Hepatocyte (in vitro differentiated cells): Measurements from ENCODE around the gene OLA1.

Experiments
- EZH2phosphoT487 ChIP-seq: fragments of 200-600 bp; sonication (generic); IDR thresholded peaks from one replicate; pipeline ENCODE4 v1.6.1; 2018; ENCODE audit warnings: antibody characterized with exemption, mild to moderate bottlenecking, low read depth, moderate library complexity; ENCODE audit not compliant: unreplicated experiment, severe bottlenecking
- TF ChIP-seq, protein P1 (sequence below): fragments of 200-600 bp; sonication (generic); IDR thresholded peaks from 2 replicates; pipeline ENCODE4 v1.5.1; 2016; ENCODE audit warnings: antibody characterized with exemption, mild to moderate bottlenecking; ENCODE audit not compliant: poor library complexity

DNA sequence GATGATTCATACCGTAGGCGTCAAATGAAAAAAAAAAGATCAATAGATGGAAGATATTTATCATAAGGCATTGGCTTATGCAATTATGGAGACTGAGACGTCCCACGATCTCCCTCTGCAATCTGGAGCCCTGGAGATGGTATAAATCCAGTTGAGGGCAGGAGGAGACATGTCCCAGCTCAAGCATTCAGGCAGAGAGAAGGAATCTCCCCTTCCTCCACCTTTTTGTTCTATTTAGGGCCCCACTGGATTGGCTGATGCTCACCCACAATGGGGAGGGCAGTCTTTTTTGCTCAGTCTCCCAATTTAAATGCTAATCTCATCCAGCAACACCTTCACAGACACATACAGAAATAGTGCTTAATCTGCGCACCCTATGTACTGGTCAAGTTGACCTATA is 18.0 kb upstream of the OLA1 start:
- no peak for TF ChIP-seq EZH2phosphoT487
- TF ChIP-seq, protein P1, sequence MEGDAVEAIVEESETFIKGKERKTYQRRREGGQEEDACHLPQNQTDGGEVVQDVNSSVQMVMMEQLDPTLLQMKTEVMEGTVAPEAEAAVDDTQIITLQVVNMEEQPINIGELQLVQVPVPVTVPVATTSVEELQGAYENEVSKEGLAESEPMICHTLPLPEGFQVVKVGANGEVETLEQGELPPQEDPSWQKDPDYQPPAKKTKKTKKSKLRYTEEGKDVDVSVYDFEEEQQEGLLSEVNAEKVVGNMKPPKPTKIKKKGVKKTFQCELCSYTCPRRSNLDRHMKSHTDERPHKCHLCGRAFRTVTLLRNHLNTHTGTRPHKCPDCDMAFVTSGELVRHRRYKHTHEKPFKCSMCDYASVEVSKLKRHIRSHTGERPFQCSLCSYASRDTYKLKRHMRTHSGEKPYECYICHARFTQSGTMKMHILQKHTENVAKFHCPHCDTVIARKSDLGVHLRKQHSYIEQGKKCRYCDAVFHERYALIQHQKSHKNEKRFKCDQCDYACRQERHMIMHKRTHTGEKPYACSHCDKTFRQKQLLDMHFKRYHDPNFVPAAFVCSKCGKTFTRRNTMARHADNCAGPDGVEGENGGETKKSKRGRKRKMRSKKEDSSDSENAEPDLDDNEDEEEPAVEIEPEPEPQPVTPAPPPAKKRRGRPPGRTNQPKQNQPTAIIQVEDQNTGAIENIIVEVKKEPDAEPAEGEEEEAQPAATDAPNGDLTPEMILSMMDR, result no peak
